OCI-LY1 (cell line): ENCODE measurements around the gene TFRC.
"Not testable (repeated sequence)": the region's sequence is repeated elsewhere in the genome, so short reads cannot be mapped to it uniquely, and the experiment has no call there.

ENCODE experiments used
- H2AFZ ChIP-seq: fragments of 200-600 bp; sonication (generic), shearing (Covaris generic); 2 replicates; pipeline ENCODE4 v1.6.0; 2014; ENCODE audit warnings: antibody characterized with exemption, mild to moderate bottlenecking, low read length
- H3F3A ChIP-seq: fragments of 200-600 bp; sonication (generic), shearing (Covaris generic); 2 replicates; pipeline ENCODE4 v1.6.0; 2014; ENCODE audit warnings: mild to moderate bottlenecking, antibody characterized with exemption, low read length, moderate library complexity; ENCODE audit not compliant: insufficient read depth
- H3K27ac ChIP-seq: fragments of 200-600 bp; sonication (generic); 2 replicates; pipeline ENCODE4 v1.5.1; 2014; ENCODE audit warnings: low read length, mixed run types, mild to moderate bottlenecking, low read depth; ENCODE audit not compliant: poor library complexity, severe bottlenecking
- H3K27me3 ChIP-seq: fragments of 200-600 bp; sonication (generic); 2 replicates; pipeline ENCODE4 v1.6.0; 2014; ENCODE audit warnings: antibody characterized with exemption, mild to moderate bottlenecking, low read length, moderate library complexity; ENCODE audit not compliant: insufficient read depth
- H3K36me3 ChIP-seq: fragments of 200-600 bp; sonication (generic); 2 replicates; pipeline ENCODE4 v1.6.1; 2014; ENCODE audit warnings: mild to moderate bottlenecking, antibody characterized with exemption, low read length, moderate library complexity, mixed read lengths; ENCODE audit not compliant: insufficient read depth
- H3K4me1 ChIP-seq: fragments of 200-600 bp; sonication (generic); 2 replicates; pipeline ENCODE4 v1.5.1; 2014; ENCODE audit warnings: mild to moderate bottlenecking, low read length, moderate library complexity; ENCODE audit not compliant: insufficient read depth, severe bottlenecking
- H3K4me2 ChIP-seq: fragments of 200-600 bp; sonication (generic), shearing (Covaris generic); 2 replicates; pipeline ENCODE4 v1.6.1; 2014; ENCODE audit warnings: low read length
- H3K4me3 ChIP-seq: fragments of 200-600 bp; sonication (generic); 2 replicates; pipeline ENCODE4 v1.5.1; 2014; ENCODE audit warnings: low read length, low read depth, mild to moderate bottlenecking, mixed read lengths; ENCODE audit not compliant: poor library complexity, severe bottlenecking
- H3K79me2 ChIP-seq: fragments of 200-600 bp; shearing (Covaris generic); 2 replicates; pipeline ENCODE4 v1.6.1; 2016; ENCODE audit warnings: mixed run types, low read length, mixed read lengths; ENCODE audit not compliant: insufficient read depth
- H3K9ac ChIP-seq: fragments of 200-600 bp; sonication (generic), shearing (Covaris generic); 2 replicates; pipeline ENCODE4 v1.6.1; 2014; ENCODE audit warnings: mild to moderate bottlenecking, low read length, mixed read lengths
- H3K9me2 ChIP-seq: fragments of 200-600 bp; sonication (generic), shearing (Covaris generic); 2 replicates; pipeline ENCODE4 v1.6.1; 2014; ENCODE audit warnings: low read depth, mild to moderate bottlenecking, low read length, mixed read lengths
- H3K9me3 ChIP-seq: fragments of 200-600 bp; shearing (Covaris generic); 2 replicates; pipeline ENCODE4 v1.6.1; 2014; ENCODE audit warnings: low read length, mixed read lengths
- H4K20me1 ChIP-seq: fragments of 200-600 bp; sonication (generic), shearing (Covaris generic); 2 replicates; pipeline ENCODE4 v1.6.0; 2016; ENCODE audit warnings: mild to moderate bottlenecking, low read length; ENCODE audit not compliant: insufficient read depth
- CTCF ChIP-seq: fragments of 200-600 bp; sonication (generic), shearing (Covaris generic); IDR thresholded peaks from 2 replicates; pipeline ENCODE4 v1.5.1; 2017; ENCODE audit warnings: mild to moderate bottlenecking, antibody characterized with exemption, low read length, moderate library complexity, mixed read lengths
- EZH2 ChIP-seq: fragments of 200-600 bp; sonication (generic), shearing (Covaris generic); IDR thresholded peaks from 2 replicates; pipeline ENCODE4 v1.8.0; 2017; ENCODE audit warnings: borderline replicate concordance, mixed run types, mild to moderate bottlenecking, antibody characterized with exemption, low read length, moderate library complexity, mixed read lengths

Gene TFRC

GRCh38 chr3:196039359-196039758 lies 42.5 kb downstream of the TFRC start:
- Histone ChIP-seq H3K9ac (no peak overlapping the region), H3K79me2 (no peaks in the 10 kb centered on the region), H3K27ac (no peak overlapping the region), H3K9me3 (0 out of 2 replicates have a peak, but pooled peaks cover 14% of the 10 kb centered on the region), H3K27me3 (no peaks in the 10 kb centered on the region; the same call in 1 of the 2 replicates), H3K4me3 (no peak overlapping the region), H2AFZ (no peak overlapping the region), H3K4me2 (no peak overlapping the region), H4K20me1 (no peaks in the 10 kb centered on the region), H3K4me1 (no peaks in the 10 kb centered on the region), H3F3A (no peaks in the 10 kb centered on the region), H3K36me3 (no peaks in the 10 kb centered on the region), H3K9me2 (no peaks in the 10 kb centered on the region)
- no peak for TF ChIP-seq EZH2
- TF ChIP-seq CTCF, result no peak

- not testable (repeated sequence) for H3K9me2 ChIP-seq, H3K9me3 ChIP-seq, H3K27me3 ChIP-seq, H3K4me3 ChIP-seq, H3F3A ChIP-seq, H4K20me1 ChIP-seq, H3K79me2 ChIP-seq, H3K4me2 ChIP-seq, H3K27ac ChIP-seq, H3K9ac ChIP-seq, H3K36me3 ChIP-seq, H3K4me1 ChIP-seq, H2AFZ ChIP-seq
- TF ChIP-seq CTCF, result peak; percentile 51
These were observed 55.8 kb downstream of the TFRC start for GRCh38 chr3:196026059-196026458.

- Histone ChIP-seq H3K4me3 (no peak overlapping the region), H3K27ac (no peak overlapping the region), H3K36me3 (no peaks in the 10 kb centered on the region), H2AFZ (no peak overlapping the region), H4K20me1 (no peaks in the 10 kb centered on the region), H3K9me2 (no peaks in the 10 kb centered on the region), H3K4me2 (no peak overlapping the region), H3F3A (no peaks in the 10 kb centered on the region), H3K9ac (no peak overlapping the region), H3K79me2 (no peaks in the 10 kb centered on the region), H3K9me3 (no peaks in the 10 kb centered on the region), H3K4me1 (no peaks in the 10 kb centered on the region), H3K27me3 (no peaks in the 10 kb centered on the region; the same call in 1 of the 2 replicates)
- no peak for TF ChIP-seq EZH2
- no peak for TF ChIP-seq CTCF
These were observed 56.9 kb downstream of the TFRC start for GRCh38 chr3:196024968-196025367.
